T-helper 2 cell treated with Interferon-gamma antibody and Interleukin-4, amounts not matched to agents 100 ng/mL and 5 ng/mL, for 36 hours (primary cell): ENCODE measurements around the gene KCNK3. TPM values are rescaled to one million over a fixed set of nuclear protein-coding genes. Genes with fewer than 3 reads are reported as not detected.
"Not testable (repeated sequence)": the region's sequence is repeated elsewhere in the genome, so short reads cannot be mapped to it uniquely, and the experiment has no call there.

ENCODE experiments used
- intact Hi-C: fragments of 100-400 bp; cut with micrococcal nuclease; formaldehyde crosslinking; loops from one replicate; pipeline ENCODE4 v1.15.1; 2023
- total RNA-seq: library from RNA; stranded (reverse); gene quantifications from 2 replicates; pipeline ENCODE4 v1.2.3, GENCODE V29; 2022

The KCNK3 gene
- total RNA-seq, 1 donor from 2014 or later = not detected

DNA sequence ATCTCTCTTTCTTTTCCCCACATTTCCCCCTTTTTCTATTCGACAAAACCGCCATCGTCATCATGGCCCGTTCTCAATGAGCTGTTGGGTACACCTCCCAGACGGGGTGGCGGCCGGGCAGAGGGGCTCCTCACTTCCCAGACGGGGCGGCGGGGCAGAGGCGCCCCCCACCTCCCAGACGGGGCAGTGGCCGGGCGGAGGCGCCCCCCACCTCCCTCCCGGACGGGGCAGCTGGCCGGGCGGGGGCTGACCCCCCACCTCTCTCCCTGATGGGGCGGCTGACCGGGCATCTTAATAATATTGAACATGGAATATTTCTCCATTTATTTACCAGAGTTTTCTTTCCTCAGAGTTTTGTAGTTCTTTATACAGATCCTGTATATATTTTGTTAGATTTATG is 27.2 kb upstream of the KCNK3 start:
- intact Hi-C loops = not testable (repeated sequence)

DNA sequence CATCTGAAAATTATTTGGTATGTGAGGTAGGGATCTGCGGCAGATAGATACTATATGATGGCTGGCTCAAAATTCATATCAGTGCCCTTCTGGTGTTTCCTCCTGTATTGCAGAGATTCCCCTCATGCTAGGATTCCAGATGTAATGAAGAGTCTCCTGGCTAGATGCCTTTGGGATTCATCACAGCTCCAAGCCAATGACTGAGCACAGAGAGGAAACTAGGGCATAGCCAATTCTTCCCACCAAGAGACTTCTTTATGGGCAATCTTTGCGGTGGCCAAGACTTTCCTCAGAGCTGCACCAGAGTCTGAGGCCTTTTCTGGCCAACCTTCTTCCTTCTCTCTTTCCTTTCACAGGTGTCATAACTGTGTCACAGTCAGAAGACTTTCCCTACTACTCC is 25.9 kb upstream of the KCNK3 start:
- intact Hi-C loops = no loop called here

DNA sequence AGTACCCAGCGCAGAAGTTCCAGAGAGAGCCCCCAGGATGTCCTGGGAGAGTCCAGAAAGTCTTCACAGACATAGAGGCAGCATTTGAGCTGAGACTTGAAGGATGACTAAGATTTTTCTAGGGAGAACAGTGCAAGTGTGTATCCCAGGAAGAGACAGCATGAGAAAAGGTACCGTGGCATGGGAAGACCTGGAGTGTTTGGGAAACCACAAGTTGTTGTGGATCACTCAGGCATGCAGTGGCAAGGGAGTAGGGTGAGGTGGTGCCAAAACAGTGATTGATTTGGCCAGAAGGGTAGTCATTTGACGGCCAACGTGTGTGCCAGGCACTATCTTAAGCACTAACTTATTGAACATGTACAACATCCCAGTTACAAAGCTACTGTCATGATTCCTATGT is 24.5 kb upstream of the KCNK3 start:
- intact Hi-C loops = no loop called here

DNA sequence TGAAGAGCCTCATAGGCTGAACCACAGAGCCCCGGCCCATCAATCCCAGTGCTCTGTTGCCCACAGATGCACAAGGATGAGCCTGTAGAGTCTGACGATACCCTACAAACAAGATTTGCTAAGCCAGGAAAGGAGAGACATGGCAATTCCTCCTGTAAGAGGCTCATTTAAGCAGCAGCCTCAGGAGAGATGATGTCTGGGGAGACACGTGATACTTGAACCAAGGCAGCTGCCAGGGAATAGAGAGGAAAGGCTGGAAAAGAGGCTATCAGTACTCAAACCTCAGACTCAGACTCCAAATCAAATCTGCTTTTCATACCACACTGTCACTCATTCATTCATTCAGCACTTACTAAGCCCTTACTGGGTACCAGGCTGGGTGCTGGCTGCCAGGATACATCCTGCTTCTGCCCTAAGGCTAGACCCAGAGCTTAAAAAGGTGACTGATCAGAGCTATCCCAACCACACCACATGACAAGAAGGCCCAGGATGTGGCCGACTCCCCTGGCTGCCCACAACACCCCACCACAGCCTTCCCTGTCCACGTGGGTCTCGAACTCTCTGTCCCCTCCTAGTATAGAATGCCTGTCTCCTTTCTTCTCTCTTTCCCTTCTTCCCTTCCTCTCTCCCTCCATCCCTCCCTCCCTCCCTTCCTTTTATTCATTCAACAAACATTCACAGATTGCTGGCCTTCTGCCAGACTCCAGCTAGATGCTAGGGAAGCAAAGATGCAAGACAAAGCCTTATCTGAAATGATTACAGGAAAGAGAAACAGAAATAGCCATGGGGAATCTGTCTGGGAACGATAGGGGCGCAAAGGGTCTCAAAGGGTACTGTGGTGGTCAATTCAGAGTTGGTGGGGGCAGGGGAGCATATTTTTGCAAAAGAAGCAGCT is 23.4 kb upstream of the KCNK3 start:
- intact Hi-C loops = no loop called here

DNA sequence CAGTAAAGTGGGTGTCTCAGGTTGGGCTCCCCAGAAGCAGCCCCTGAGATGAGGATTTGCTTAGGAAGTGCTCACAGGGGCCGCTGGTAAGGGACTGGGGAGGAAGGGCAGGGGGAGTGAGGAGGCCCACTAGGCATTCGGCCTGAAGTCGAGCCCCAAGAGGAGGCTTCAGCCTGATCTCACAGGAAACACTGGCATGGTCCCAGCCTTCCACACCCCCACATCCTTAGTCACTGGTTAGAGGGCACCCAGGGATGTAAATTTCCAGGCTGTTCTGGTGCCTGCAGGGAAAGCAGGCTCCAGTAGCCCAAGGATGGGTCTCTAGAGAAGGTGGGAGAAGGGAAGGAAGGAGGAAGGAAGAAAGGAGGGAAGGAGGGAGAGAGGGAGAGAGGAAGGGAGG is 22.4 kb upstream of the KCNK3 start:
- intact Hi-C loops = no loop called here

DNA sequence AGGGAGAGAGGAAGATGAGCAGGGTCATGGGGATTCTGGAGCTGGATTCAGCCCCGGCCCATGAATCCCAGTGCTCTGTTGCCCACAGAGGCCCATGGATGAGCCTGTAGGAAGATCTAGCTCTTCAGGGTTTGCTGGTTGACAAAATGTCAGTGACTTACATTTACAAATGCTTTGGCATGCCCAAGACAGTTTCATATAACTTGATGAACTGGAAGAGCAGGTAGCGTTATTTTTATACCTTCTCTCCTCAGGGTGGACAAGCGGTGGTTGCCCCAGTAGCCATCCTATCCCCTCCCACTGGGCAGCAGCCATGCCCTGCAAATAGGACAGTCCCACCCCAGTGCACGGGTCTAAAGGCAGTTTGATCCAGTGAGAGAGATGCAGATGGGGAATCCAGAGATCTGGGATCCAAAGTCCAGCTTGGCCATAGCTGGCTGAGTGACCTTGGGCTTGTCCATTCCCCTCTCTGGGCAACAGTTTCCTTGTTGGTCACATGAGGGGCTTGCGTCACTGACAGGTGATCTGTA is 21.5 kb upstream of the KCNK3 start:
- intact Hi-C loops = no loop called here

DNA sequence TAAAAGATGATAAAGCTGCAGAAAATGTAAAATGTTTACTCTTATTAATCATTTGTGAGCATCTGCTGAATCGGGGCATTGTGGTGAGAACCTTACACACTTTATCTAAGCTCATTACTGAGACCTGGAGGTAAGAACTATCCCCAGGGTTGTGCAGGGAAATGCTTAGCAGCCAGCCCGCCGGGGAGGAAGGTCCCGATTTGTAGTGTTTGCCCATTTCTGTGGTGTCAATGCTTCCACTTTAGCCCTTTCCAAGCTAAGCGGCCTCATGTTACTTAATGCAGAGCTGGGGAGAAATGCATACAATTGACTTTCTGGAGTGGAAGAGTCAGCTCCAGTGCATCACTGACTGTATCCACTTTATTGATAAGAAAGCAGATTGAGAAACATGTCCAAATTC is 20.8 kb upstream of the KCNK3 start:
- intact Hi-C loops = no loop called here

DNA sequence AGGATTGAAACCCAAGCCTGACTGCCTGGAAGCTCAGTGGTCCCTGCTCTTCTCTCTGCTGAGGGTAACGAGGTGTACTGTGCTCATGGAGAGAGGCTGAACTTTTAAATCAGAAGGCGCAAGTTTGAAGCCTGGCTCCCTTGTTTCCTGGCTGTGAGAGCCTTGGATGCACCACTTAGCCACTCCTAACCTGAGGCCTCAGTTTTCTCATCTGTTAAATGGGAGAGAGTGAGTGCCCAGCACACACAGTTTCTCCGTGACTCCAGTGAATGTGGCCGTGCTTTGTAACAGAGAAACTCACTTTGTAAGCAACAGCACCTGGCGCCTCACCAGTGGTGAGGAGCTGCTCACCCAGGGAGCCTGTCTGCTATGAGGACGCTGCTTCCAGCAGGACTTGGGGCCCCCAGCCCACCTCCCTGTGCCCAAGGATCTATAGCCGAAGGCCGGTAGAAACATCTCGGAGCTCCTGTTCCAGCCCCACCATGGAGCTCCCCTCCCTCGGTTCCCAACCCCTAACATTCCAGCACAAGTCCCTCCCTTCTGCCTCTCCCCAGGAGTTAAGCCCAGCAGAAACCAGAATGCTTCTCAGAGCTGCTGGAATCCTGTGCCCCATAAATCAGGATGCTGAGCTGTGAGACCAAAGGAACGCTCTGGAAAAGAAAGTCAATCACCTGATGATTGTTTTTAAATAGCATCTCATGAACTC is 20.3 kb upstream of the KCNK3 start:
- intact Hi-C loops = no loop called here

DNA sequence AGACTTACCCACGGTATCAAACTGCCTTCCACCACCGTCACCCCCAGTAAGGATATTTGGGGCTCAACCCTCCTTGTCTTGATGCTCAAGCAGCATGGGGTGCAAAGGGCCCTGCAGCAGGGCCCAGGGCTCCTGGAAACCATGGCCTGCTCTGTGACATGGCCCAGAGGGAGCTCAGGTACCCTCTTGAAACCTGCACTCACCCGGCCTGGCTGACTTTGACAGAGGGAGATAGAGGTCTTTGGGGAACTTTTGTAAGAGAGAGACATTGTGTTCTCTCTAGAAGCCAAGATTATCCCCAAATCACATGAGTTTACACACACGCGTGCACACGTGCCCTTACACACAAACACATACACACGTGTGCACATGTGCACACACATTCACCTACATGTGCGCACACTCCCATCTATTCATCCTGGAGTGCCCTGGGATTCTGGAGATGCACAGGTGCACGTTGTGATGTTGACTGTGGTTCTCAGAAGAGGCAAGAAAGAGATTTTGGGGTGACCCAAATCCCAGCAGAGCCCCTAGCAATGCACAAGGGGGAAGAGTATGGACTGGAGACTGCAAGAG is 19.6 kb upstream of the KCNK3 start:
- intact Hi-C loops = no loop called here

DNA sequence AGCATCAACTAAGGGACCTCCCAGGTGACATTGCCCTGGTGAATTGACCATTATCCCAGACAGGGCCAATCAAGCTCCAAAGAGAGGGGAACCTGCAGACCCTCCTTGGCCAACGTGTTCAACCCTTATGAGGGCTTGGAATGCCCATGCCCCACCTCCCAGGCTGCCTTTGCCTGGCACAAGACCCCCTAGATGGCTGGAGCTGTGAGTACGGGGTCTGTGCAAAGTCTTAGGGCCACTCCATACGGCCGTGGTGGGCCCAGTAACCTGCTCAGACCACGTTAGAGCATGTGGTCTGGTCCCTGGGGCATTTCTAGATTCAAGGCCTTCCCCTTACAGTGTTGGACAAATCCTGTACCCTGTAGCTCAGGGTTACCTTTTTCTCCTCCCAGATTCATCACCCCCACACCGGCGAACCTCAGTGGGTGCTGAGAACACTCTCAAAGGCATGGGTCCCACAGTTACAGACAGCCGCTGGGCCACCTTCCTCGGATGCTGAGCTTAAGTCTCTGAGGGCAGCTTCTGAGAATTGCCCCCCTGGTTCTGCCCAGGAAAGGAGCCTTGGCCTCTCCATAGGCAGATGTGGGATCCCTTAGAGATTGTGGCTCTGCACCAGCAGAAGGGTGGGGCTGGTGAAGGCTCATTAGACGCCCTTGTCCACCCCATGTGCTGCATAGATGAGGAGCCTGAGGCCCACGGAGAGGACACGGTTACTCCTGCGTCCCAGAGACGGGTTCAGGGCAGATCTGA is 18.3 kb upstream of the KCNK3 start:
- intact Hi-C loops = no loop called here

DNA sequence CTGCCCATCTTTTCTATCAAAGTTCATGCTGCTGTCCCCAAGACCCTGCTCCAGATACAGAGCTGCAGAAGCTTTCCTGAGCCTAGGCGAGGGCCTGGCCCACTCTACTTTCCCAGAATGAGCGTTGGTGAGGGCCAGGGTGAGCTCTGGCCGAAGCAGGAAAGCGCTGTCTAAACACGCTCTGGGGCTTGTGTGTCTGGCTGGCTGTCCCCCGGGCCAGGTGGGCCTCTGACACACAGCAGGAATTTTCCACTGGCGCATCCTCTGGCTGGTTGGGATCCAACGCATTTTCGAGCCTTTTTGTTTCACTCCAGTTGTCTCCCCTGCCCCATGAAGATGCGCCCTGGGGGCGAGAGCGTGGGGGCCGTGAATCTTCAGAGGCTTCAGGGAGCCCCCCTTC is 17.8 kb upstream of the KCNK3 start:
- intact Hi-C loops = no loop called here

DNA sequence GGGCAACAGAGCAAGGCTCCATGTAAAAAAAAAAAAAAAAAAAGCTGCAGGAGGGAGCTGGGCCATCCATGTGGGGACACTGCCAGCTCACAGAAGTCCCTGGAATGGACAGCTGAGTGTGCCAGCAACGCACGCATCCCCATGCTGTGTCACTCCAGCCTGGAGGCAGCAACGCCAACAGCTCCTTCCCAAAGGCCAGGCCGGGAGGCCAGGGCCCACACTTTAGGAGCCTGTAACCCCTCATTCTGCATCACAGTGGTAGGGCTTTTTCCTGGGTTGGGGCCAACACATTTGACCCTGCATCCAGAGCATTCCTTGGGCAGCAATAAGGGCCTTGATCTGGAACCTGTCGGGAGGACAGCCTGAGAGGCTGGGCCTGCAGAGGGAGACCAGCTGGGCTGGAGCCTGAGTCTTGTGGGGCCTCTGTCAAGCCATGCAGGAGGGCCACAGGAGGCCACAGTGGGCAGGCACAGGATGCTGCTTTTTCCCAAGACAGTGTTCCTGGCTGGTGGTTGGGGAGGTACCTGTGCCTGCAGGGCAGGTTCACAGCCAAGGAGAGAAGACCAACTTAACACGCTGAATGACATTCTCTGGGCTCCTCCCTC is 16.8 kb upstream of the KCNK3 start:
- intact Hi-C loops = no loop called here

DNA sequence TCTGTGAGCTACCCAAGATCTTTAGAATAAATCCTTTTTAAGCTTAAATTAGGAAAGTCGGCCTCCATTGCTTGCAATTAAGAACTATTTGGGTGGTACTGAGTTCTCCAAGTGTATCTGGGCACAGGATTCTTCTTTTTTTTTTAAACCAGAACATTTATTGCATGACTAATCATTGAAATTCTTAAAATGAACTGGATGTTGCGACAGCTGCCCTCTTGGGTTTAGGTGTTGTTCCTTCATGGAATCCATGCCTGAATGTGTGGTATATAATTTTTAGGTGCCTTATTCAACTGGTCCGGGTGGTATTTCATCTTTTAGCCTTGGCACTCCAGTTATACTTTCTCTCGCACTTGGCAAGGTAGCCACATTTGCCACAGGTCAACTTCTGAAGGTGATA is 14.5 kb upstream of the KCNK3 start:
- intact Hi-C loops = no loop called here

DNA sequence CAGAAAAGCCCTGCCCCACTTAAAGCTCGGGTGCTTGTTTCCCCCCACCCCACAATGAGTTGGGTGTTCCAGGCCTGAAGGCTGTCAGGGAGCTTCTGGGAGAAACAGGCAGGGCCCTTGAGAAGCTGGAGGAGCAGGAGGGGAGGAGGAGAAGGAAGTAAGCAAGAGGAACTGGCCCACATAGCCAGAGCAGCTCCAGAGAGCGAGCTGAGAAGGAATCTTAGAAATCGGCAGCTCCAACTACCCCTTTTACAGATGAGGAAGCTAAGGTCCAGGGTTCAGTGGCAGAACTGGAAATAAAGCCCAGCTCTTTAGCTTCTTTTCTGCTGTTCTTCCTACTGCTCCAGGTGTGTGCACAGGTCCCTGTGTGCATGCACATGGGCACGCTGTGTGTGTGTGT is 12.7 kb upstream of the KCNK3 start:
- intact Hi-C loops = no loop called here

DNA sequence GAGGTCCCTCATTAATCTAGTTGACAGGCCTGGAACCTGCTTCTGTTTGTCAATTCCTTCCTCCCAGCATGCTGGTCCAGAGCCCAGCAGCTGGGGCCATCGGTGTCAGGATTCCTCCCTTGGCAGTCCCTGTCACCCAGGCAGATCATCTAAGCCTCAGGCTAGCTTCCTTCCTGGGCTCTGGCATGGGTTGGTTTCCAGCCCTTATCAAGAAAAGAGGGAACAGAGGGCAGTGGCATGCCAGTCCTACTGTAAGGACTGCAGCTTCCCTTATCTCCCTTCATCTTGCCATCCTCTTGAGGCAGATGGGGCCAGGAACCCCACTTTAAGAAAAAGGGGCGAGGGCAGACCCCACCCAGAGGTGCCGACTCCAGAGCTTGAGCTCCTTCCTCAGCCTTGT is 10.9 kb upstream of the KCNK3 start:
- intact Hi-C loops = no loop called here

DNA sequence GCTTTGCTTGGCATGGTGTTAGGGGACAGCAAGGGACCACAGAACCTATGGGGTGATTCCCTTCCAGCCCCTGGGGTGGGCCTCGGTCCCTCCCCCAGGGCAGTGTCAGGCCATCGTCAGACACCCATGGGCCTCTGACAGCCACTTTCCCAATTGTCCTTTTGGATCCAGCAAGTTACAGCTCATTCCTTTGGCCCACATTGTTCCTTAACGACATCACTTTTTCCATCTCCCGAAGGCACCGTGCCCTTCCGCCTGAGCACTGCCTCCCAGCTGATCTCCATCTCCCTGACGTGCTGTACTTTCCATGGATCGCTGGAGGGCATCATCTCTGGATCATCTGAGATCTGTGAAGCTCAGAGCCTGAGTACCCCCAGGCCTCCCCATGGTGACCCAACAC is 10.4 kb upstream of the KCNK3 start:
- intact Hi-C loops = no loop called here

DNA sequence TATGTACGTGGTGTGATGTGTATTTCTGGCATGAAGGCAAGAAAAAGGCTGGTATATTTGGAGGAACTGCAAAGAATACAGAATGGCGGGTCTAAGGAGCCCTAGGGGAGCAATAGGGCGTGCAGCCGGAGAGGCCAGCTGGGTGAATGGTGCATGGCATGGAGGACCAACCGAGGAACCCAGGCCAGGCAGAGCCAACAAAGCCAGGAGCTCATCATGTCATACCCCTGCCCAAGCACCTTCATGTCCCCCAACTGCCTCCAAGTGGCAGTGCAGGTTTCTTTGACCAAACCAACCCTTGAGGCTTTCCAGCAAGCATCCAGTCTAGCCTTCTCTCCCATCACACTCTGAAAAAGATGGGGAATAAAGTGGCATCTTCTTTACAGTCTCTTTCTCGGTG is 8.9 kb upstream of the KCNK3 start:
- intact Hi-C loops = no loop called here

DNA sequence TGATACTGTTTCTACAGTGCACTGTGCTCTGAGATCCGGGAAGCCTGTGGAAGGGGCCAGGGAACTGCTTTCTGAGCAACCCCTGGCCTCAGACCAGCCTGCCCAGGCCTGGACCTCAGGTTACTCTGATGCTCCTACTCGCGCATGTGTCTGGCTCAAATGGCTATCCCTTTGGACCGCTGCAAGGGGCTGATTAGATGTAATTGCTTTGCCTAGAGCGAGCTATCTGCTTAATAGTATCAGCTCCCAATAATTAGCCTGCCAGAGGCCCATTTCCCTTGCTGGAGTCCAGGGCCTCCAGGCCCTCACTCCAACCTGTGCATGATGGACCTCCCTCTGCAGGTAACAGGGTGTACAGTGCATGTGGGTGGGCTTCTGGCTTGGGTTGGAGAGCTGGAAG is 7.2 kb upstream of the KCNK3 start:
- intact Hi-C loops = no loop called here

DNA sequence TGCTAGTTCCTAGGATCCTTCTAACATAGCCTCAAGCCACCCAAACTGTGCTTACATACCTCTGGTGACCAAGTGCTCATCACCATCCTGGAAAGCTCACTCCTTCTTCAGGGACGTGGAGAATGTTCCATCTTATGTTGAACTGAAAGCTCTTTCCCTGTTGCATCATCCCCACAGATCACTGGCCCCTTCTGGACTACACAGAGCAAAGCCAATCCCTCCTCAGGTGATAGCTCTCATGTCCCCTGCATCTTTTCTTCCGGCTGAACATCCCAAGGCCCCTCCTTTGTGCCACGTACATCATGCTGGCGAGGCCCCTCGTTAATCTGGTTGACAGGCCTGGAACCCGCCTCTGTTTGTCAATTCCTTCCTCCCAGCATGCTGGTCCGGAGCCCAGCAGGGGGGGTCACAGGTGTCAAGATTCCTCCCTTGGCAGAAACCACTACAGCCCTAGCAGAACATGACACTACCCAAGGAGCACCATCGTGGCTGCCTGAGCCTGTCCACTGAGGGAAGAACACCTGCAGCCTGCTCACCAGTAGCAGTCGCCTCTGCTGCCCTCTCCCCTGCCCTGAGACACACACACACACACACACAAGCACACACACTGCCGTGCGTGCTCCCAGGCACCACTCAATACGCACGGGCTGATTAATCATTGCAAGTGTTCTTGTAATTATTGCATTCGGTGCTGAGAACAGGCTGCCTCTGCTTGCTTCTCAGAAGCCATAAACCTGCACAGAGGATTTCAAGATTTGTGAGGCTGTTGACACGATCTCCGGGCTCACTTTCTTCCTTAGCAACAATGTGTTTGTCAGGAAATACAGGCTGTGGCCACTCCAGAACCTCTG is 6.3 kb upstream of the KCNK3 start:
- intact Hi-C loops = no loop called here

DNA sequence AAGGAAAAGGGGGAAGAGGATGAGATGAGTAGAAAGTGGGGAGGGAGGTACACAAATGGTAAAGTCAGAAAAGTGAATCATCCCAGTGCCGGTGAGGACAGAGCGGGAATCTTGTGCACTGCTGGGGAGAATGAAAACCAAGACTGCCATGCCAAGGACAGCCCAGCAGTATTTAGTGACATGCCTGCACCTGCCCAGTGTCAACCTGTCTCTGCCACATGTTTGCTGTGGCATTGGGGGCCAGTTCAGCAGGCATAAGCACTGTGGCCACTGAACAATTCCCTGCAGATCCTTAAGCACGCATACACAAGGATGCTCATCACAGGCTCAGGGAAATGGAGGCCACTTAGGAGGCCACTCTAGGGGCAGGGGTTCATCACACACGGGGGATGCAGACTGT is 5.2 kb upstream of the KCNK3 start:
- intact Hi-C loops = no loop called here
